A673 (cell line): ENCODE results near the gene CPED1. TPM values are rescaled to one million over a fixed set of nuclear protein-coding genes. Genes with fewer than 3 reads are reported as not detected.

Experiments
- BruUV-seq: library from RNA; stranded (reverse); fragments of 400-500 nt; replicated peaks from 2 replicates; lab custom pipeline; 2021; lab: Mats Ljungman, UMichigan
- CTCF ChIA-PET: fragments of 300-600 bp; sonication (Branson Sonifier 250); formaldehyde crosslinking; loops from one replicate; lab custom pipeline; 2022; ENCODE audit warnings: antibody characterized with exemption; lab: Charles Lee
- POLR2A ChIA-PET: fragments of 300-600 bp; sonication (Branson Sonifier 250); formaldehyde crosslinking; loops from one replicate; lab custom pipeline; 2022; ENCODE audit warnings: antibody characterized with exemption; ENCODE audit not compliant: low non-redundant PET; lab: Charles Lee
- DNase-seq: peaks from one replicate; pipeline ENCODE4 v3.0.0-alpha.2; 2015; ENCODE audit warnings: low spot score
- H3K27ac ChIP-seq: fragments of 200-600 bp; sonication (generic); 2 replicates; pipeline ENCODE4 v1.5.1; 2016; ENCODE audit warnings: mixed run types, low read depth, mild to moderate bottlenecking, mixed read lengths, antibody characterized with exemption, low read length; ENCODE audit not compliant: poor library complexity, severe bottlenecking
- H3K27me3 ChIP-seq: fragments of 200-600 bp; sonication (generic); replicated peaks from 2 replicates; pipeline ENCODE4 v1.6.1; 2017; ENCODE audit warnings: mixed run types, low read depth, mild to moderate bottlenecking, mixed read lengths, antibody characterized with exemption, low read length; ENCODE audit not compliant: insufficient read depth, poor library complexity
- H3K36me3 ChIP-seq: fragments of 200-600 bp; sonication (generic); 2 replicates; pipeline ENCODE4 v1.6.1; 2016; ENCODE audit warnings: mixed run types, mild to moderate bottlenecking, mixed read lengths, antibody characterized with exemption, low read length; ENCODE audit not compliant: insufficient read depth, poor library complexity, severe bottlenecking
- H3K4me1 ChIP-seq: fragments of 200-600 bp; sonication (generic); 2 replicates; pipeline ENCODE4 v1.6.1; 2017; ENCODE audit warnings: mixed run types, mild to moderate bottlenecking, mixed read lengths, antibody characterized with exemption, low read length; ENCODE audit not compliant: insufficient read depth, poor library complexity, severe bottlenecking
- H3K4me3 ChIP-seq: fragments of 200-600 bp; sonication (generic); 2 replicates; pipeline ENCODE4 v1.5.1; 2016; ENCODE audit warnings: low read depth, mixed run types, mild to moderate bottlenecking, mixed read lengths, low read length; ENCODE audit not compliant: poor library complexity, severe bottlenecking
- H3K9me3 ChIP-seq: fragments of 200-600 bp; sonication (generic); 2 replicates; pipeline ENCODE4 v1.6.1; 2016; ENCODE audit warnings: mixed run types, low read depth, mild to moderate bottlenecking, mixed read lengths, antibody characterized with exemption, low read length; ENCODE audit not compliant: poor library complexity, severe bottlenecking
- CTCF ChIP-seq: fragments of 300-800, 200-600 bp; sonication (generic); conservative IDR thresholded peaks from 2 replicates; pipeline ENCODE4 v1.5.1; 2017; ENCODE audit warnings: low read depth, mild to moderate bottlenecking, antibody characterized with exemption, low read length, moderate library complexity, mixed read lengths
- EZH2 ChIP-seq: fragments of 200-600 bp; sonication (generic); IDR thresholded peaks from 2 replicates; pipeline ENCODE4 v1.6.1; 2017; ENCODE audit warnings: borderline replicate concordance, low read depth, mild to moderate bottlenecking, mixed read lengths, antibody characterized with exemption, low read length; ENCODE audit not compliant: poor library complexity, severe bottlenecking
- intact Hi-C: fragments of 100-400 bp; cut with micrococcal nuclease; formaldehyde crosslinking; loops from one replicate; pipeline ENCODE4 v1.10.0; 2022; ENCODE audit not compliant: unreplicated experiment
- total RNA-seq: library from RNA; stranded (reverse); gene quantifications from 2 replicates; pipeline ENCODE4 v1.2.3, GENCODE V29; 2021

Gene CPED1
- total RNA-seq, 1 experiment from 2014 or later = 0.15 TPM

- ChIA-PET POLR2A (no interaction called here), CTCF (no interaction called here)
- Histone ChIP-seq H3K9me3 (no peaks in the 10 kb centered on the region), H3K27ac (no peak overlapping the region), H3K36me3 (no peaks in the 10 kb centered on the region), H3K27me3 (peaks cover 95% of the 10 kb centered on the region), H3K4me3 (no peak overlapping the region), H3K4me1 (peaks cover 15% of the 10 kb centered on the region)
- no peak for DNase-seq
- intact Hi-C loops = loop anchor here (10.0 kb wide), 2 partner anchors 347 to 537 kb away; partner anchors contain the start of gene CPED1
- TF ChIP-seq EZH2 = no peak
- TF ChIP-seq CTCF = no peak
- BruUV-seq = no TSS peak
Measured at GRCh38 chr7:121331574-121331973, 343.1 kb downstream of the CPED1 start.

GRCh38 chr7:121334376-121334775, 345.9 kb downstream of the CPED1 start:
- ChIA-PET CTCF (no interaction called here), POLR2A (no interaction called here)
- Histone ChIP-seq H3K36me3 (no peaks in the 10 kb centered on the region), H3K9me3 (no peaks in the 10 kb centered on the region), H3K4me1 (peaks cover 14% of the 10 kb centered on the region), H3K27me3 (peaks cover 73% of the 10 kb centered on the region), H3K27ac (no peak overlapping the region), H3K4me3 (no peak overlapping the region)
- no peak for DNase-seq
- no TSS peak for BruUV-seq
- TF ChIP-seq CTCF = no peak
- no peak for TF ChIP-seq EZH2
- intact Hi-C loops = loop anchor here (10.0 kb wide), 2 partner anchors 350 to 540 kb away; partner anchors contain the start of gene CPED1

- intact Hi-C loops = loop anchor here (5.0 to 10.0 kb wide), 3 partner anchors 203 to 540 kb away; partner anchors contain the start of gene CPED1
- no peaks in the 10 kb centered on the region for H3K36me3 ChIP-seq
Measured at GRCh38 chr7:121334875-121335648, 346.6 kb downstream of the CPED1 start.

More at GRCh38 chr7:121334875-121335648, 346.6 kb downstream of the CPED1 start:
- TF ChIP-seq CTCF (no peak), EZH2 (no peak)
- H3K9me3 ChIP-seq = no peaks in the 10 kb centered on the region
- ChIA-PET CTCF (no interaction called here), POLR2A (no interaction called here)
- H3K4me1 ChIP-seq = peaks cover 7% of the 10 kb centered on the region
- no peak overlapping the region for H3K4me3 ChIP-seq
- BruUV-seq = no TSS peak
- DNase-seq = no peak
- no peak overlapping the region for H3K27ac ChIP-seq
- H3K27me3 ChIP-seq = peaks cover 66% of the 10 kb centered on the region
